GM23338 (cell line): ENCODE data around the gene PPP2R2D. TPM values are rescaled to one million over a fixed set of nuclear protein-coding genes. Genes with fewer than 3 reads are reported as not detected.

Experiments
- NANOG ChIP-seq: IDR thresholded peaks from 2 replicates; pipeline ENCODE4 v1.6.1; 2016; ENCODE audit warnings: antibody characterized with exemption, borderline replicate concordance
- REST ChIP-seq: IDR thresholded peaks from one replicate; pipeline ENCODE4 v1.6.1; 2018; ENCODE audit warnings: antibody characterized with exemption; ENCODE audit not compliant: unreplicated experiment
- STAT1 ChIP-seq: IDR thresholded peaks from one replicate; pipeline ENCODE4 v1.6.1; 2016; ENCODE audit warnings: antibody characterized with exemption; ENCODE audit not compliant: unreplicated experiment
- ZNF114 ChIP-seq: fragments of 250-450 bp; sonication (Bioruptor Pico); IDR thresholded peaks from 2 replicates; pipeline ENCODE4 v1.5.0; 2020; ENCODE audit warnings: mild to moderate bottlenecking, moderate library complexity
- ZNF462 ChIP-seq: fragments of 250-450 bp; sonication (Bioruptor Pico); IDR thresholded peaks from 2 replicates; pipeline ENCODE4 v1.5.0; 2020; ENCODE audit warnings: mild to moderate bottlenecking, moderate library complexity
- polyA plus RNA-seq: library from polyadenylated mRNA; unstranded; fragments of >200 nt; fragmentation: Nextera tagmentation; extraction: Ambion mirVana; gene quantifications from 2 replicates; pipeline ENCODE4 v1.2.1, GENCODE V29; 2016
- total RNA-seq: library from RNA; depleted of rRNA; stranded (reverse); fragments of >200 nt; shearing (Covaris generic); gene quantifications from 2 replicates; pipeline ENCODE4 v1.2.3, GENCODE V29; 2014

The PPP2R2D gene
- total and polyA plus RNA-seq, 2 experiments from 2014 or later = 28.8 to 33.7 TPM

GRCh38 chr10:131931981-131932380 lies 31.2 kb downstream of the PPP2R2D start (continued):
- no peak for TF ChIP-seq ZNF462 (CRISPR knock-in tag)
- no peak for TF ChIP-seq ZNF114 (CRISPR knock-in tag)
- no peak for TF ChIP-seq STAT1
- no peak for TF ChIP-seq REST
- TF ChIP-seq NANOG = no peak
